ENCODE results near the gene MYF5. TPM values are rescaled to one million over a fixed set of nuclear protein-coding genes. Genes with fewer than 3 reads are reported as not detected.

MYF5 gene
- total RNA-seq, 1 experiment from 2014 or later, result not detected

DNA sequence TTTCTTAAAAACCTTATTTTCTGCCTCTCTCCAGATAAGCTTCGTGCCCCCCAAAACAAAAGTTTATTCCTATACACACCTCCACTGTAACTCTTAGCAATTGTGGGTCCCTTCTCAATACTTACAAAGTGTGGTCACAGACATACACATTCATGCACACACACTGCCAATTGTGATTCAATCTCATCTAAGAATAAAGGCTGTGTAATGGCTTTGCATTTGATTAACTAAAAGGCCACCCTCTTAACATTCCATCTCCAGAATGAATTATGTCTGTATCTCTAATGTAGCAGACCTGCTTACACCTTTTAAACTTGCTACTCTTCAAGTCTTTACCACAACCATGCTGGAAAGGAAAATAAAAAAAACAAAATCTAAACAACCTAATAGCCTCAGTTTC, 49.5 kb downstream of the MYF5 start:
- H3K4me1 ChIP-seq, result peaks cover 10% of the 10 kb centered on the region
- DNase-seq, result no peak
- H3K9me3 ChIP-seq (replicated peaks), result no peaks in the 10 kb centered on the region
- no peaks in the 10 kb centered on the region for H3K27me3 ChIP-seq
- no peaks in the 10 kb centered on the region for H3K36me3 ChIP-seq
- no peak overlapping the region for H3K4me3 ChIP-seq
- H3K27ac ChIP-seq, result no peak overlapping the region

DNA sequence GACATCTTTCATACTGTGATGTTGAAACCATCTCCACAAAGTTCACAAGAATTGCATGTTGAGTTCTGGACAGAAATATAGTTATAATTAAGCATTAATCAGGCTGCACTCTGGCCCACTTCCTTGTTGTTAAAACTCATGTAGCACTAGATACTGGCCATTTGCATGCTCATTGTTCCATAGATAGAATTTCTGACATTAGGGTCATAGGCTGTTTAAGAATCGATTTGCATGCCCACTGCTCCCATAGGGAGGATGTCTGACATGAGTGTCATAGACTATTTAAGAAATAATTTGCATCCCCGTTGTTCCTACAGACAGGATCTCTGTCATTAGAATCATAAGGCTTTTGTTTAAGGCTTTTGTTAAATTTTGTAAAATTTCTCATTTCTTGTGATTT, 50.2 kb downstream of the MYF5 start:
- Histone ChIP-seq H3K9me3 (replicated peaks) (no peaks in the 10 kb centered on the region), H3K27ac (no peak overlapping the region), H3K36me3 (no peaks in the 10 kb centered on the region), H3K27me3 (no peaks in the 10 kb centered on the region), H3K4me1 (peaks cover 10% of the 10 kb centered on the region), H3K4me3 (no peak overlapping the region)
- no peak for DNase-seq

Other genes with a start within 250 kb of the MYF5 start
- gene MYF6, start 9.3 kb upstream of the MYF5 start, total RNA-seq (2014; rRNA removed; shearing (Covaris generic)), result not detected in 2 replicates
- 52.2 and 57.8 TPM in 2 replicates for gene LIN7A, start 221.0 kb downstream of the MYF5 start, total RNA-seq (2014; rRNA removed; shearing (Covaris generic))